HepG2 (cell line): ENCODE results near the gene TTC31. TPM values are rescaled to one million over a fixed set of nuclear protein-coding genes. Genes with fewer than 3 reads are reported as not detected.

Experiments used
- ATAC-seq: fragments of 200-7000 bp; cut with Tn5 transposase; 3 replicates; pipeline ENCODE4 v1.9.1; 2020; ENCODE audit warnings: mild to moderate bottlenecking, moderate library complexity
- Bru-seq: library from RNA; stranded (reverse); fragments of 400-500 nt; gene quantifications from one replicate; lab custom pipeline; 2021; lab: Mats Ljungman, UMichigan
- BruChase-seq, 2 experiments: library from RNA; stranded (reverse); fragments of 400-500 nt; gene quantifications; one replicate each; lab custom pipeline; 2021; lab: Mats Ljungman, UMichigan
- BruUV-seq: library from RNA; stranded (reverse); fragments of 400-500 nt; replicated peaks from 2 replicates; lab custom pipeline; 2021; lab: Mats Ljungman, UMichigan
- CTCF ChIA-PET: fragments of 300-600 bp; formaldehyde crosslinking; extraction: SDS; loops from one replicate; lab custom pipeline; 2021; ENCODE audit warnings: low total read pairs, inconsistent platforms, low intra/inter-chr PET ratio; lab: Yijun Ruan, JAX
- POLR2A ChIA-PET: fragments of 350-600 bp; sonication (Branson Sonifier 250); formaldehyde crosslinking; loops from one replicate; lab custom pipeline; 2020; ENCODE audit warnings: antibody characterized with exemption, inconsistent platforms; lab: Yijun Ruan, JAX
- DNase-seq: peaks from one replicate; pipeline ENCODE4 v3.0.0-alpha.2; 2015; ENCODE audit warnings: low spot score
- FAIRE-seq: peaks from 3 replicates; lab custom pipeline; 2011; peaks lifted over from hg19 to GRCh38; lab: Jason Lieb, UNC
- H2AFZ ChIP-seq: one replicate; pipeline ENCODE4 v1.6.1; 2011; ENCODE audit warnings: low read length, inconsistent platforms
- H3K27ac ChIP-seq: fragments of 300-600 bp; 3 replicates; pipeline ENCODE4 v1.8.0; 2011; ENCODE audit warnings: mixed run types, mild to moderate bottlenecking, mixed read lengths, low read length, inconsistent platforms; ENCODE audit not compliant: insufficient read depth; ENCODE audit errors: extremely low read length
- H3K27me3 ChIP-seq, 2 experiments: fragments of 200-600 bp in 1 of 2; 2 replicates in 1 of 2; 3 replicates in 1 of 2; pipeline versions ENCODE4 v1.6.0 to v1.8.0; 2011; ENCODE audit warnings: low read length in 2 of 2, mild to moderate bottlenecking in 2 of 2, moderate library complexity in 2 of 2, inconsistent platforms in 1 of 2; ENCODE audit not compliant: insufficient read depth in 2 of 2, control insufficient read depth in 1 of 2
- H3K36me3 ChIP-seq, 2 experiments: fragments of 200-600 bp in 1 of 2; replicated peaks in 1 of 2; 2 replicates in 1 of 2; 3 replicates in 1 of 2; pipeline versions ENCODE4 v1.5.1 to v1.8.0; 2011; ENCODE audit warnings: low read length in 2 of 2, inconsistent platforms in 1 of 2; ENCODE audit not compliant: insufficient read depth in 2 of 2, control insufficient read depth in 1 of 2
- H3K4me1 ChIP-seq: 2 replicates; pipeline ENCODE4 v1.5.1; 2012; ENCODE audit warnings: low read length, inconsistent platforms; ENCODE audit not compliant: insufficient read depth
- H3K4me2 ChIP-seq: 2 replicates; pipeline ENCODE4 v1.6.0; 2011; ENCODE audit warnings: low read depth, low read length, inconsistent platforms
- H3K4me3 ChIP-seq, 3 experiments: fragments of 200-600 bp in 1 of 3; sonication (generic), shearing (Covaris generic) in 1 of 3; replicated peaks in 1 of 3; 2 replicates each; pipeline ENCODE4 v1.5.1; 2011 to 2016; ENCODE audit warnings: low read length in 3 of 3, inconsistent platforms in 2 of 3, low read depth in 2 of 3, mild to moderate bottlenecking in 2 of 3, control low read depth in 1 of 3, mixed read lengths in 1 of 3; ENCODE audit not compliant: insufficient read depth in 1 of 3
- H3K79me2 ChIP-seq: one replicate; pipeline ENCODE4 v1.6.1; 2011; ENCODE audit warnings: low read length, inconsistent platforms; ENCODE audit not compliant: insufficient read depth
- H3K9ac ChIP-seq: 2 replicates; pipeline ENCODE4 v1.6.0; 2011; ENCODE audit warnings: mild to moderate bottlenecking, low read depth, low read length, inconsistent platforms; ENCODE audit not compliant: insufficient read depth
- H3K9me3 ChIP-seq: 2 replicates; pipeline ENCODE4 v1.5.1; 2012; ENCODE audit warnings: mild to moderate bottlenecking, low read length
- H4K20me1 ChIP-seq: 2 replicates; pipeline ENCODE4 v1.6.0; 2011; ENCODE audit warnings: inconsistent platforms, mild to moderate bottlenecking, low read length, moderate library complexity; ENCODE audit not compliant: insufficient read depth
- BHLHE40 ChIP-seq: IDR thresholded peaks from 2 replicates; pipeline ENCODE4 v1.6.1; 2011; ENCODE audit warnings: low read length, improper control_type of control experiment
- FOXM1 ChIP-seq: sonication (generic); formaldehyde crosslinking; IDR thresholded peaks from 2 replicates; pipeline ENCODE4 v1.5.0; 2020; ENCODE audit warnings: missing genetic modification reagents
- MIER3 ChIP-seq: IDR thresholded peaks from 2 replicates; pipeline ENCODE4 v1.6.1; 2016; ENCODE audit warnings: missing compliant biosample characterization, borderline replicate concordance
- RAD51 ChIP-seq: fragments of 450-650 bp; IDR thresholded peaks from 2 replicates; pipeline ENCODE4 v1.6.1; 2016; ENCODE audit warnings: borderline replicate concordance
- RFX5 ChIP-seq: IDR thresholded peaks from 2 replicates; pipeline ENCODE4 v1.6.1; 2011; ENCODE audit warnings: low read depth, low read length, improper control_type of control experiment
- RORA ChIP-seq: sonication (generic); formaldehyde crosslinking; IDR thresholded peaks from 2 replicates; pipeline ENCODE4 v1.5.0; 2020; ENCODE audit warnings: mild to moderate bottlenecking, missing genetic modification reagents, moderate library complexity
- SMAD3 ChIP-seq: sonication (generic); formaldehyde crosslinking; IDR thresholded peaks from 2 replicates; pipeline ENCODE4 v1.4.0; 2020; ENCODE audit warnings: missing genetic modification reagents
- TP53 ChIP-seq: sonication (generic); formaldehyde crosslinking; conservative IDR thresholded peaks from 2 replicates; pipeline ENCODE4 v1.4.0; 2020; ENCODE audit warnings: missing genetic modification reagents
- ZBTB42 ChIP-seq: sonication (generic); formaldehyde crosslinking; IDR thresholded peaks from 2 replicates; pipeline ENCODE4 v1.5.0; 2020; ENCODE audit warnings: mild to moderate bottlenecking, missing genetic modification reagents
- ZNF232 ChIP-seq: sonication (generic); formaldehyde crosslinking; IDR thresholded peaks from 2 replicates; pipeline ENCODE4 v1.4.0; 2020; ENCODE audit warnings: missing genetic modification reagents, borderline replicate concordance
- ZNF441 ChIP-seq: sonication (generic); formaldehyde crosslinking; IDR thresholded peaks from 2 replicates; pipeline ENCODE4 v1.7.0; 2021; ENCODE audit warnings: missing genetic modification reagents, borderline replicate concordance
- ZNF605 ChIP-seq: sonication (generic); formaldehyde crosslinking; IDR thresholded peaks from 2 replicates; pipeline ENCODE4 v1.8.0; 2022; ENCODE audit warnings: mild to moderate bottlenecking, missing genetic modification reagents
- ZNF674 ChIP-seq: sonication (generic); formaldehyde crosslinking; IDR thresholded peaks from 2 replicates; pipeline ENCODE4 v1.5.0; 2020; ENCODE audit warnings: low read depth, mild to moderate bottlenecking, missing genetic modification reagents
- ZNF746 ChIP-seq: sonication (generic); formaldehyde crosslinking; IDR thresholded peaks from 2 replicates; pipeline ENCODE4 v1.8.0; 2022; ENCODE audit warnings: mild to moderate bottlenecking, missing genetic modification reagents
- ZNF75D ChIP-seq: sonication (generic); formaldehyde crosslinking; IDR thresholded peaks from 2 replicates; pipeline ENCODE4 v1.8.1; 2023; ENCODE audit warnings: missing genetic modification reagents, mild to moderate bottlenecking, borderline replicate concordance
- ZNF782 ChIP-seq: sonication (generic); formaldehyde crosslinking; IDR thresholded peaks from 2 replicates; pipeline ENCODE4 v1.4.0; 2020; ENCODE audit warnings: missing genetic modification reagents, mild to moderate bottlenecking, borderline replicate concordance
- WGBS: methylation state at CpG from one replicate; pipeline ENCODE4 v1.1.6; 2017; ENCODE audit warnings: low lambda C conversion rate; 5-methylcytosine and 5-hydroxymethylcytosine counted together
- in situ Hi-C: cut with HindIII; loops from 2 replicates; pipeline ENCODE4 v1.10.0; 2017; ENCODE audit warnings: low pct_unique_long_range_greater_than_20kb; ENCODE audit not compliant: extremely low pct_ligation_motif_present
- intact Hi-C: fragments of 100-400 bp; cut with micrococcal nuclease; formaldehyde crosslinking; loops from one replicate; pipeline ENCODE4 v1.10.0; 2022; ENCODE audit not compliant: unreplicated experiment
- long read RNA-seq, 2 experiments: library from RNA in 1 of 2; library from polyadenylated mRNA in 1 of 2; stranded (forward) in 1 of 2; unstranded in 1 of 2; transcript quantifications; one replicate each; pipeline ENCODE4 v2.0.0, GENCODE V29; 2019 to 2022
- polyA minus RNA-seq, 3 experiments: library from RNA; depleted of rRNA, polyadenylated mRNA; stranded (reverse); fragments of >200 nt; gene quantifications; 2 replicates each; pipeline ENCODE4 v1.2.3, GENCODE V29; 2011; ENCODE audit warnings: low replicate concordance in 1 of 3
- polyA plus RNA-seq, 8 experiments: library from polyadenylated mRNA; depleted of rRNA in 3 of 8; stranded (reverse) in 7 of 8; unstranded in 1 of 8; fragments of >200 nt; fragmentation: Illumina TruSeq in 4 of 8; extraction: Trizol in 4 of 8; gene quantifications; 2 replicates each; pipeline versions ENCODE4 v1.2.1 to v1.2.3, GENCODE V29; 2011 to 2016; ENCODE audit warnings: low read depth in 4 of 8, missing spikeins in 1 of 8, mixed read lengths in 1 of 8; ENCODE audit not compliant: insufficient read depth in 1 of 8
- total RNA-seq, 5 experiments: library from RNA; depleted of rRNA; stranded (reverse); fragments of >200 nt; fragmentation: Illumina TruSeq; extraction: Trizol; gene quantifications; 2 replicates each; pipeline ENCODE4 v1.2.3, GENCODE V29; 2016; ENCODE audit warnings: low read depth in 1 of 5

TTC31 gene
- 21.1 and 28.3 TPM in 2 replicates for total RNA-seq (2016; rRNA removed; fragmentation: Illumina TruSeq; extraction: Trizol)
- 2.7 and 3.0 TPM in 2 replicates for total RNA-seq (2016; cell fraction: cytosol; rRNA removed; fragmentation: Illumina TruSeq; extraction: Trizol; ENCODE audit: low read depth)
- total RNA-seq (2016; cell fraction: insoluble cytoplasmic fraction; rRNA removed; fragmentation: Illumina TruSeq; extraction: Trizol), result 18.2 and 28.7 TPM in 2 replicates
- total RNA-seq (2016; cell fraction: membrane; rRNA removed; fragmentation: Illumina TruSeq; extraction: Trizol), result 6.9 and 8.2 TPM in 2 replicates
- total RNA-seq (2016; cell fraction: nucleus; rRNA removed; fragmentation: Illumina TruSeq; extraction: Trizol), result 47.8 and 48.1 TPM in 2 replicates
- polyA plus RNA-seq (2011; rRNA removed), result 39.5 and 43.4 TPM in 2 replicates
- polyA plus RNA-seq (2011; cell fraction: cytosol; rRNA removed), result 21.8 and 24.0 TPM in 2 replicates
- 180 and 208 TPM in 2 replicates for polyA plus RNA-seq (2011; cell fraction: nucleus; rRNA removed)
- polyA plus RNA-seq (2012), result 20.8 and 30.1 TPM in 2 replicates
- polyA plus RNA-seq (2016; cell fraction: cytosol; fragmentation: Illumina TruSeq; extraction: Trizol; ENCODE audit: low read depth), result 2.3 and 2.7 TPM in 2 replicates
- polyA plus RNA-seq (2016; cell fraction: insoluble cytoplasmic fraction; fragmentation: Illumina TruSeq; extraction: Trizol; ENCODE audit: low read depth), result 21.6 and 25.6 TPM in 2 replicates
- 5.9 and 6.6 TPM in 2 replicates for polyA plus RNA-seq (2016; cell fraction: membrane; fragmentation: Illumina TruSeq; extraction: Trizol; ENCODE audit: low read depth)
- polyA plus RNA-seq (2016; cell fraction: nucleus; fragmentation: Illumina TruSeq; extraction: Trizol; ENCODE audit: insufficient read depth, low read depth), result 99.0 and 111 TPM in 2 replicates
- 35.9 and 48.7 TPM in 2 replicates for polyA minus RNA-seq (2011; rRNA and poly(A)+ RNA removed; ENCODE audit: low replicate concordance)
- 11.7 and 13.3 TPM in 2 replicates for polyA minus RNA-seq (2011; cell fraction: cytosol; rRNA and poly(A)+ RNA removed)
- 72.2 and 74.9 TPM in 2 replicates for polyA minus RNA-seq (2011; cell fraction: nucleus; rRNA and poly(A)+ RNA removed)
- Bru-seq, nascent RNA, result percentile 77 among the genes with signal in this experiment
- percentile 68 among the genes with signal in this experiment for BruChase-seq, experiment 1, labeled RNA remaining after a 6-hour chase
- BruChase-seq, experiment 2, labeled RNA remaining after a 2-hour chase, result percentile 78 among the genes with signal in this experiment
- long read RNA-seq, experiment 1, transcript TTC31-201 (13 exons, 3,235 nt), result major isoform, 7 of 24 reads
- long read RNA-seq, experiment 1, partial matches to known transcripts, result 4 of 24 reads
- long read RNA-seq, experiment 1, other reads (novel, unspliced or antisense), result 13 of 24 reads
- long read RNA-seq, experiment 2, transcript TTC31-201 (13 exons, 3,235 nt), result major isoform, 7 of 38 reads
- long read RNA-seq, experiment 2, partial matches to known transcripts, result 11 of 38 reads
- long read RNA-seq, experiment 2, other reads (novel, unspliced or antisense), result 20 of 38 reads

GRCh38 chr2:74482801-74483674, at the start of gene TTC31, which contains the start of gene CCDC142:
Gene TTC31 (plus strand): TSS chr2:74483081. CDS start chr2:74483096, 15 bp downstream.
Gene CCDC142 (minus strand): TSS chr2:74482998. CDS start chr2:74482837, 161 bp downstream.
- Histone ChIP-seq H3K9me3 (no peaks in the 10 kb centered on the region), H3K79me2 (peaks cover 45% of the 10 kb centered on the region), H2AFZ (peak within 1 kb of the TSS; percentile 85), H3K4me1 (peaks cover 70% of the 10 kb centered on the region), H3K9ac (peak within 1 kb of the TSS; percentile 91), H3K27ac (peak within 1 kb of the TSS; percentile 89), H3K36me3 (peaks cover 2 to 10% of the 10 kb centered on the region in 2 experiments; a peak in 4 of 5 replicates), H3K27me3 (no peaks in the 10 kb centered on the region; a peak in 1 of 5 replicates), H3K4me2 (peak within 1 kb of the TSS; percentile 78), H4K20me1 (no peaks in the 10 kb centered on the region), H3K4me3 (peak within 1 kb of the TSS; percentile 82 to 87 (median 83))
- peak; percentile 92 for FAIRE-seq
- WGBS, result under 1% methylated on average over 32 of the region's 50 CpGs
- ChIA-PET CTCF (interaction anchor here (1.0 to 2.4 kb wide), 7 partner anchors 18 to 104 kb away, joined by 3 to 20 read pairs (median 10); partner anchors contain the start of genes AUP1, HTRA2, INO80B and MOGS), POLR2A (interaction anchor here (0.6 to 20.6 kb wide), 21 partner anchors 10 to 357 kb away, joined by 3 to 795 read pairs (median 11); partner anchors contain the start of genes AUP1, C2orf81, DQX1 and HTRA2)
- in situ Hi-C loops (loop anchor here (5.0 kb wide), 1 partner anchor 99 kb away; no protein-coding TSS in a partner anchor), intact Hi-C loops (loop anchor here (1.0 kb wide), 5 partner anchors 19 to 104 kb away; partner anchors contain the start of genes AUP1, HTRA2 and PCGF1)
- peak; percentile 91 for ATAC-seq
- peak; percentile 97 for DNase-seq
- BruUV-seq, result TSS peak; percentile 87
- TF ChIP-seq ZNF605 (CRISPR knock-in tag), result peak; percentile 98
- TF ChIP-seq FOXM1 (CRISPR knock-in tag), result no peak
- no peak for TF ChIP-seq BHLHE40
- no peak for TF ChIP-seq TP53 (CRISPR knock-in tag)
- TF ChIP-seq ZNF232 (CRISPR knock-in tag), result no peak; the same call in 1 of the 2 replicates
- peak; percentile 91; the same call in 1 of the 2 replicates for TF ChIP-seq ZNF746 (CRISPR knock-in tag)
- TF ChIP-seq RFX5, result peak; percentile 13; the same call in 1 of the 2 replicates
- no peak for TF ChIP-seq ZNF782 (CRISPR knock-in tag)
- peak; percentile 93 for TF ChIP-seq SMAD3
- TF ChIP-seq ZNF674 (CRISPR knock-in tag), result 0 out of 2 replicates have a peak, but pooled peaks have one; percentile 64
- peak; percentile 31 for TF ChIP-seq ZNF441 (CRISPR knock-in tag)
- TF ChIP-seq ZBTB42 (CRISPR knock-in tag), result peak; percentile 87; the same call in 1 of the 2 replicates
- no peak for TF ChIP-seq RAD51
- peak; percentile 79; the same call in 1 of the 2 replicates for TF ChIP-seq MIER3 (CRISPR knock-in tag)
- TF ChIP-seq ZNF75D, result no peak
- no peak for TF ChIP-seq RORA
